GM12864 (cell line): ENCODE data around the gene GALNT9.

Source experiments
- DNase-seq: peaks from one replicate; pipeline ENCODE4 v3.0.0-alpha.2; 2011; ENCODE audit warnings: low read depth
- H3K4me3 ChIP-seq: 2 replicates; pipeline ENCODE4 v1.5.1; 2011; ENCODE audit warnings: mild to moderate bottlenecking, low read depth, low read length, control low read depth
- TF ChIP-seq, protein P1 (sequence below): IDR thresholded peaks from 2 replicates; pipeline ENCODE4 v1.5.1; 2011; ENCODE audit warnings: low read depth, mild to moderate bottlenecking, moderate library complexity, low read length, control low read depth, inconsistent platforms; ENCODE audit errors: missing control alignments

The GALNT9 gene

DNA sequence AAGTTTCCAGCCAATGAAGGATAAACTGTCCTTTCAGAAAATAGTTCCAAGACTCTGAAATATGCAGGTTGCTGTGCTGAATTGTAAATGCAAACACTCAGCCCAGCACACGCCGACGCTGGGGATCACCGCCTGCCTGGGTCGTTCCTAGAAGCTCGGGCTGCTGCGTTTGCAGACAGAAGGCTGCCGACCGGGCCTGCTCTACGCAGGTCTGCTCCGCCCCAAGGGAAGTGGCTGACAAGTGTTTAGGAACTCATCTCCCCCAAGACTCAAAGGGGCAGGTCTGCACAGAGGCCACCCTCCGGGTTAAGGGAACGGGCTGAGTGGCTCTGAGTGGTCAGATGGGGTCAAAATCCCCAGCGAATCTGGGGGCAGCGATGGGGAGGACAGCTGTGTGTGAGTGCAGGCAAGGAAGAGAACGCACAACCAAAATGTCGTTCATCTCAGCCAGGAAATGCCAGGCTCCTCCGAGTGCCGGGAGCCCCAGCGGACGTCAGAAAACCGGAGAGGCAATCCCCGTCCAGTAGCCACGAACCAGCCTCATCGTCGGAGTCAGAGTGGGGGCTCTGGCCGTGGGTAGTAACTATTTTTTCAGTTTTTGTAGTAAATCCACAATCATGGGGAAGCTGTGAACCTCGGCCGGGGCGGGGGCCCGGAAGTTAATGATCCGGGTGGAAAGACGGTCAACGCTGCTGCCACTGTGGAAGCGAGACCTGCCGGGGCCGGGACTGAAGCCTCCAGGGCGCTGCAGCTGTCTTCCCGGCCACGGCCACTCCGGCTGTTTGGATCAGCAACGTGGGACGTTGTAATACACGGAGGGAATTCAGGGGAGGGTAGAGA lies 6.0 kb downstream of the GALNT9 start:
- DNase-seq, result no peak
- no peak overlapping the region for H3K4me3 ChIP-seq
- TF ChIP-seq, protein P1, sequence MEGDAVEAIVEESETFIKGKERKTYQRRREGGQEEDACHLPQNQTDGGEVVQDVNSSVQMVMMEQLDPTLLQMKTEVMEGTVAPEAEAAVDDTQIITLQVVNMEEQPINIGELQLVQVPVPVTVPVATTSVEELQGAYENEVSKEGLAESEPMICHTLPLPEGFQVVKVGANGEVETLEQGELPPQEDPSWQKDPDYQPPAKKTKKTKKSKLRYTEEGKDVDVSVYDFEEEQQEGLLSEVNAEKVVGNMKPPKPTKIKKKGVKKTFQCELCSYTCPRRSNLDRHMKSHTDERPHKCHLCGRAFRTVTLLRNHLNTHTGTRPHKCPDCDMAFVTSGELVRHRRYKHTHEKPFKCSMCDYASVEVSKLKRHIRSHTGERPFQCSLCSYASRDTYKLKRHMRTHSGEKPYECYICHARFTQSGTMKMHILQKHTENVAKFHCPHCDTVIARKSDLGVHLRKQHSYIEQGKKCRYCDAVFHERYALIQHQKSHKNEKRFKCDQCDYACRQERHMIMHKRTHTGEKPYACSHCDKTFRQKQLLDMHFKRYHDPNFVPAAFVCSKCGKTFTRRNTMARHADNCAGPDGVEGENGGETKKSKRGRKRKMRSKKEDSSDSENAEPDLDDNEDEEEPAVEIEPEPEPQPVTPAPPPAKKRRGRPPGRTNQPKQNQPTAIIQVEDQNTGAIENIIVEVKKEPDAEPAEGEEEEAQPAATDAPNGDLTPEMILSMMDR, result no peak

DNA sequence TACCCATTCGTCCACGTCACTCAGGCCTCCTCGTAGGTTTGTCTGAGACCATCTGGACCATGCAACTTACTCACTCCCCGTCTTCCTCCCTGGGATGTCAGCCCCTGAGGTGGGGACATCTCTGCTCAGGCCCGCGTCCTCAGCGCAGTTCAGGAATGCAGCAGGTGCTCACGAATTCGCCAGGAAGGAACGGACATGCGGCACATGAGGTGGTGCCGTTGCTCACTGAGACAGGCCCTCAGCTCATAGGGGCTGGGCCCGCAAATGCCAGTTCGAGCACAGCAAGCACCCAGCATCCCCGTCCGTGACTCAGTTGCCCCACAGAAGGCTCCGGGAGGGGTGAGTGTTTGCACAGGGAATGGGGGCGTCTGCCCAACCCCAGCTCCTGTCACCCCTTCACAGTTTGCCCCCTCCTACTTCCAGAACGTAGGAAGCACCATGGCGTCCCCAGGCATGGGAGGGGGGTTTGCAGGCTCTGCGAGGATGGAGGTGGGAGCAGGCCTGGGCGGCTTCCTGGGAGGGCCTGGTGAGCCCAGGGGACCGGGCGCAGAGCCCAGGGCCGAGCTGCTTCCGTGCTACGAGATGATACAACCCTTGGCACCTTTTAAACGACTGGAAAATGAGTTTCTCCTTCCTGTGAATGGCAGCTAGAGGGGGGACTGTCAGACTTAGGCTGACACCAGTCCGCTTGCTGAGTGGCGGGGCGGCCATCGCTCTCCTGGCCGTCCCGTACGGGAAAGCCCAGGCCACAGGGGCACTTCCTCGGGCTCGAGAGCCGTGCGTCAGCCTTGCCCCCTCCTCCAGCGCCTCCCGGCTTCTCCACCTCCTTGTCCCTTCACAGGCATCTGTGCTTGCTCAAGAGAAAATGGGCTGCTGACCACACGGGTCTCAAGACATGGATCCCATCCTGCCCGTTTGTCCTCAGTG lies 6.9 kb downstream of the GALNT9 start:
- H3K4me3 ChIP-seq, result no peak overlapping the region
- DNase-seq, result no peak
- TF ChIP-seq, protein P1, result no peak

DNA sequence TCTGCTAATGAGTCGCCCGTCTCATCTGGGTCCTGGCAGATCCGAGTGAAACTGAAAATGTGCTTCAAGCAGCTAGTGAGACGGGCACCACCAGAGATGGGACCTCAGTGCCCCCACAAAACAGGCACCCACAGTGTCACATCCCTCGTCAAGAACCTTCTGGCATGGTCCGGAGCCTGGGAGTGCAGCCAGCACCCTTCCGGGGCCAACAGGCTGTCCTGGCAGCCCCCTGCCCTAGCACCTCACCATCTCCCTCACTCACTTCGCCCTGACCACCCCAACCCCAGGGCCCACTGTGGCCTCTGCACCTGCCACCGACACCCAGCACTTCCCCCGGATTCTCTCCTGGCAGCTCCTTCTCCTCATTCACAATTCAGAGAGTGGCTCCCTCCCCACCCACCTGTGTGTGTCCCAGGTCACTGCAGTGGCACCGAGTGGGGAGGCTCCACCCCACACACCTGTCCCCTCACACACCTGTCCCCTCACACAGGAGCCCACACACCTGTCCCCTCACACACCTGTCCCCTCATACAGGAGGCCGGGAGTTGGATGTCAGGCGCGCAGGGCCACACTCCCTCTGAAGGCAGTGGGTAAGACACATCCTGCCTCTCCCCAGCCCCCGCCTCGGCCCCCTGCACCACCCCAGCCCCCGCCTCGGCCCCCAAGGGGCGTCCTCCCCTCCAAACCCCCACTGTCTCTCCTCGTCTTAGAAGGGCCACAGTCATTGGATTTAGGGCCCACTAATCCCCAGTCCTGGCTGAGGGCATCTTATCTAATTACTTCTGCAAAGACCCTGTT lies 7.9 kb downstream of the GALNT9 start:
- DNase-seq, result no peak
- H3K4me3 ChIP-seq, result no peak overlapping the region
- TF ChIP-seq, protein P1, result no peak

DNA sequence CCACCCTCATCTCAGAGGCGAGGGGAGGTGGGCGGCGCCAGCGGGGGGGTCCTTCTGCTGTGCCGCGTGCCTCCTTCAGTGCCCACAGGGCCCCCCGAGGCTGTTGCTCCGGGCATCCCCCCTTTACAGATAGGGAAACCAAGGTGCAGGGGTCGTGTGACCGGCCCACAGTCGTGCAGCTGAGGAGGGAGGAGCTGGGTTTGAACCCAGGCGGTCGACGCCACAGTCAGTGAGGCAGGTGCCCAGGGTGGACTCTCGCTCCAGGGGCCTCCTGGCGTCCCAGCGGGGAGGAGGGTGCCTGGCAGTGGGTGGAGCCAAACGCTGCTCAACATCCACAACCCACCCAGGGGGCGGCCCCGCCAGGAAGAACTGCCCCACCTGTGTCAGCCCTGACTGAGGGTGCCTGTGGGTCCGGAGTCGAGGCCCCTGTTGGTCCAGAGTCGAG lies 8.6 kb downstream of the GALNT9 start:
- H3K4me3 ChIP-seq, result no peak overlapping the region
- DNase-seq, result no peak
- TF ChIP-seq, protein P1, result no peak

DNA sequence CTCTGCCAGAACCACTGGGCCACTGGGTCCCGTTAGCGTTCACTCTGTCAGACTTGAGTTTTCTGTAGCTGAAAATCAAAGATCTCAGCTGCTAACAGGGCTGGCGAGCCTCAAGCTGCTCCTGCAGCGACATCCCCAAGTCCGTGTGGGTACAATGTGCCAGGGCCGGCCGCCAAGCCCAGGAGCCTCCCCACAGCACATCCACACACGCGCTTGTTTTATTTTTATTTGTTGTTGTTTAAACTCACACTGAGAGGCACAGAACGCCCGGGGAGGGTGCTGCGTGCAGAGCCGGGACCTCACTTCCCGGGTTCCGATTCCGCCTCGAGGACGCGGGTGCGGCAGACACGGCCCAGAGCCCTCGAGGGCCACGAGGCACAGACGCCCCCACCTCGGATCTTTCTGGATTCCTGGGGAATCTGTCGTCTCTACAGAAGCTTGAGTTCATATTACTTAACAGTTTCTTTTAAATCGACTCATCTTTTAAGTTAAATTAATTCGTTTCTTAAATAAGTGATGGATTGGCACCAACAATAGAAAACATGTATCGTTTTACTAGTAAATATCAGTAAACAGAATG lies 9.3 kb downstream of the GALNT9 start:
- TF ChIP-seq, protein P1, result no peak
- DNase-seq, result no peak
- H3K4me3 ChIP-seq, result no peak overlapping the region

DNA sequence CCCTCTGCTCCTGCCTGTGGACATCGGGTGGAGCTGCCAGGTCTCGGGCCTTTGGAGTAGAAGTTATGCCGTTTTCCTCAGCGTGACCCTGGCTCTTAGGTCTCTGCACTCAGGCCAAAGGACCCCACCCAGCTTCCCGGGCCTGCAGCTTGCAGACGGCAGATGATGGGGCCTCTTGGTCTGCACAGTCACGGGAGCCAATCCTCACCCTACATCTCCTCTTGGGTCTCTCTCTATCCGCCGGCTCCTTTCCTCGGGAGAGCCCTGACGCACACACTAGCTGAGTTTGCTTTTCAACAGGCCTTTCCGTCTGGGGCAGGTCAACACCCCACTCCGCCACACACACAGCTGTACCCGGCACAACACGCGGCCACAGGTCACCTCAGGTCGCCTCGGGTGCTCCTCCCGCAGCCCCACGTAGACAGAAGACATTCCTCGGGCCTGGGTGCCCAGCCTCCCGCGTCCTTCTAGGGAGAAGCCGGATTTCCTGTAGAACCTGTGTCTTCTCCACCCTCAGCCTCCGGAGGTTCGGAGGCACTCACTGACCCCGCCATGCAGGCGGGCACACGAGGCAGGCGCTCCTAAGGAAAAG lies 9.9 kb downstream of the GALNT9 start:
- no peak overlapping the region for H3K4me3 ChIP-seq
- TF ChIP-seq, protein P1, result no peak
- DNase-seq, result no peak
